Testis (tissue), 2 donors: ENCODE data around the gene IWS1.

Experiments used
- POLR2A ChIP-seq: fragments of 450-650 bp; IDR thresholded peaks from one replicate; pipeline ENCODE4 v1.6.1; 2017; ENCODE audit warnings: antibody characterized with exemption, mild to moderate bottlenecking, moderate library complexity
- TF ChIP-seq, protein P1 (sequence below), 3 experiments: fragments of 450-650 bp in 2 of 3; fragments of 200-600 bp in 1 of 3; sonication (generic) in 1 of 3; IDR thresholded peaks; one replicate each; pipeline ENCODE4 v1.5.1; 2016 to 2019; ENCODE audit warnings: antibody characterized with exemption in 3 of 3, mild to moderate bottlenecking in 2 of 3, moderate library complexity in 1 of 3

DNA sequence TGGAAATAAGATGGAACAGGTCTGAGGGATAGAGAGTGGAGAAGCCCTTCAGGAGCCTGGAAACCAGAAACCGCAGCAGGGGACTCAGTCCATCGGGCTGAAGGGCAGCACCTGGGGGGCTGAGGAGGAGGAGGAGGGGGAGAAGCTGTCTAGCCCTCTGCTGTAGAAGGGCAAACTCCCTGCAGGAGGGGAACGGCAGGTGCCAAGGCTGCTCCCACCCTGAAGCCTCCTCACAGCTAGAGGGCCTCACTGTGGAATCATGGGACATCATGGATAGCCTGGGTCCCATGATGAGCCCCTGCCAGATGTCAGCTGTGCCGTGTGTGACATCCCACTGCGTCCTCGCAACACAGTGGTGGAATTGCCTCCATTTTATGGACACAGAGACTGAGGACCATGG lies 9.6 kb upstream of the IWS1 start:
- TF ChIP-seq POLR2A = no peak
- TF ChIP-seq, protein P1, sequence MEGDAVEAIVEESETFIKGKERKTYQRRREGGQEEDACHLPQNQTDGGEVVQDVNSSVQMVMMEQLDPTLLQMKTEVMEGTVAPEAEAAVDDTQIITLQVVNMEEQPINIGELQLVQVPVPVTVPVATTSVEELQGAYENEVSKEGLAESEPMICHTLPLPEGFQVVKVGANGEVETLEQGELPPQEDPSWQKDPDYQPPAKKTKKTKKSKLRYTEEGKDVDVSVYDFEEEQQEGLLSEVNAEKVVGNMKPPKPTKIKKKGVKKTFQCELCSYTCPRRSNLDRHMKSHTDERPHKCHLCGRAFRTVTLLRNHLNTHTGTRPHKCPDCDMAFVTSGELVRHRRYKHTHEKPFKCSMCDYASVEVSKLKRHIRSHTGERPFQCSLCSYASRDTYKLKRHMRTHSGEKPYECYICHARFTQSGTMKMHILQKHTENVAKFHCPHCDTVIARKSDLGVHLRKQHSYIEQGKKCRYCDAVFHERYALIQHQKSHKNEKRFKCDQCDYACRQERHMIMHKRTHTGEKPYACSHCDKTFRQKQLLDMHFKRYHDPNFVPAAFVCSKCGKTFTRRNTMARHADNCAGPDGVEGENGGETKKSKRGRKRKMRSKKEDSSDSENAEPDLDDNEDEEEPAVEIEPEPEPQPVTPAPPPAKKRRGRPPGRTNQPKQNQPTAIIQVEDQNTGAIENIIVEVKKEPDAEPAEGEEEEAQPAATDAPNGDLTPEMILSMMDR (IDR thresholded peaks at IDR 0.05) = no peak
